Gastrocnemius medialis (tissue), 4 donors: ENCODE data around the gene CHKB.

Experiments used
- POLR2A ChIP-seq, 2 donors: fragments of 450-650 bp; IDR thresholded peaks; one replicate each; pipeline ENCODE4 v1.6.1; 2017; ENCODE audit warnings: antibody characterized with exemption in 2 of 2, mild to moderate bottlenecking in 2 of 2, moderate library complexity in 2 of 2
- TF ChIP-seq, protein P1 (sequence below), 5 experiments: fragments of 450-650 bp in 3 of 5; fragments of 200-600 bp in 2 of 5; sonication (generic) in 2 of 5; IDR thresholded peaks in 4 of 5; conservative IDR thresholded peaks in 1 of 5; 1 replicate in 4 of 5; 2 replicates in 1 of 5; pipeline ENCODE4 v1.5.1; 2016 to 2019; ENCODE audit warnings: antibody characterized with exemption in 5 of 5, mild to moderate bottlenecking in 3 of 5, moderate library complexity in 3 of 5

- TF ChIP-seq, protein P1, sequence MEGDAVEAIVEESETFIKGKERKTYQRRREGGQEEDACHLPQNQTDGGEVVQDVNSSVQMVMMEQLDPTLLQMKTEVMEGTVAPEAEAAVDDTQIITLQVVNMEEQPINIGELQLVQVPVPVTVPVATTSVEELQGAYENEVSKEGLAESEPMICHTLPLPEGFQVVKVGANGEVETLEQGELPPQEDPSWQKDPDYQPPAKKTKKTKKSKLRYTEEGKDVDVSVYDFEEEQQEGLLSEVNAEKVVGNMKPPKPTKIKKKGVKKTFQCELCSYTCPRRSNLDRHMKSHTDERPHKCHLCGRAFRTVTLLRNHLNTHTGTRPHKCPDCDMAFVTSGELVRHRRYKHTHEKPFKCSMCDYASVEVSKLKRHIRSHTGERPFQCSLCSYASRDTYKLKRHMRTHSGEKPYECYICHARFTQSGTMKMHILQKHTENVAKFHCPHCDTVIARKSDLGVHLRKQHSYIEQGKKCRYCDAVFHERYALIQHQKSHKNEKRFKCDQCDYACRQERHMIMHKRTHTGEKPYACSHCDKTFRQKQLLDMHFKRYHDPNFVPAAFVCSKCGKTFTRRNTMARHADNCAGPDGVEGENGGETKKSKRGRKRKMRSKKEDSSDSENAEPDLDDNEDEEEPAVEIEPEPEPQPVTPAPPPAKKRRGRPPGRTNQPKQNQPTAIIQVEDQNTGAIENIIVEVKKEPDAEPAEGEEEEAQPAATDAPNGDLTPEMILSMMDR (IDR thresholded peaks at IDR 0.05 in 4 of 5, conservative IDR thresholded peaks at IDR 0.05 in 1 of 5) = no peak
- TF ChIP-seq POLR2A (IDR thresholded peaks at IDR 0.05) = no peak
Observed at GRCh38 chr22:50624347-50625130, 41.9 kb upstream of the CHKB start.
